Astrocyte of the spinal cord (primary cell): ENCODE results near the gene ATP6V0A4.
"Not testable (repeated sequence)": the region's sequence is repeated elsewhere in the genome, so short reads cannot be mapped to it uniquely, and the experiment has no call there.

Source experiments
- DNase-seq: peaks from one replicate; pipeline ENCODE4 v3.0.0; 2011; ENCODE audit warnings: low read depth, low spot score
- H3K4me3 ChIP-seq: 2 replicates; pipeline ENCODE4 v1.5.1; 2011; ENCODE audit warnings: low read depth, mild to moderate bottlenecking, low read length, moderate library complexity
- in situ Hi-C: cut with HindIII; loops from 2 replicates; pipeline ENCODE4 v1.10.0; 2017; ENCODE audit warnings: low sequenced_read_pairs
- TF ChIP-seq, protein P1 (sequence below): IDR thresholded peaks from 2 replicates; pipeline ENCODE4 v1.5.1; 2012; ENCODE audit warnings: low read depth, mild to moderate bottlenecking, low read length, inconsistent platforms

ATP6V0A4 gene

GRCh38 chr7:138798836-138799235, 840 bp upstream of the ATP6V0A4 start:
- in situ Hi-C loops: no loop called here
- TF ChIP-seq, protein P1, sequence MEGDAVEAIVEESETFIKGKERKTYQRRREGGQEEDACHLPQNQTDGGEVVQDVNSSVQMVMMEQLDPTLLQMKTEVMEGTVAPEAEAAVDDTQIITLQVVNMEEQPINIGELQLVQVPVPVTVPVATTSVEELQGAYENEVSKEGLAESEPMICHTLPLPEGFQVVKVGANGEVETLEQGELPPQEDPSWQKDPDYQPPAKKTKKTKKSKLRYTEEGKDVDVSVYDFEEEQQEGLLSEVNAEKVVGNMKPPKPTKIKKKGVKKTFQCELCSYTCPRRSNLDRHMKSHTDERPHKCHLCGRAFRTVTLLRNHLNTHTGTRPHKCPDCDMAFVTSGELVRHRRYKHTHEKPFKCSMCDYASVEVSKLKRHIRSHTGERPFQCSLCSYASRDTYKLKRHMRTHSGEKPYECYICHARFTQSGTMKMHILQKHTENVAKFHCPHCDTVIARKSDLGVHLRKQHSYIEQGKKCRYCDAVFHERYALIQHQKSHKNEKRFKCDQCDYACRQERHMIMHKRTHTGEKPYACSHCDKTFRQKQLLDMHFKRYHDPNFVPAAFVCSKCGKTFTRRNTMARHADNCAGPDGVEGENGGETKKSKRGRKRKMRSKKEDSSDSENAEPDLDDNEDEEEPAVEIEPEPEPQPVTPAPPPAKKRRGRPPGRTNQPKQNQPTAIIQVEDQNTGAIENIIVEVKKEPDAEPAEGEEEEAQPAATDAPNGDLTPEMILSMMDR: no peak
- no peak for DNase-seq
- H3K4me3 ChIP-seq: no peak overlapping the region

- H3K4me3 ChIP-seq, in situ Hi-C loops, DNase-seq: not testable (repeated sequence)
Observed at GRCh38 chr7:138797046-138797445, 950 bp downstream of the ATP6V0A4 start.

- no peak overlapping the region for H3K4me3 ChIP-seq
- no peak for DNase-seq
- in situ Hi-C loops: no loop called here
- TF ChIP-seq, protein P1: no peak
Observed at GRCh38 chr7:138796038-138796615, 1.9 kb downstream of the ATP6V0A4 start.

GRCh38 chr7:138785587-138786437, 12.2 kb downstream of the ATP6V0A4 start:
- TF ChIP-seq, protein P1: no peak
- no peak for DNase-seq
- no peak overlapping the region for H3K4me3 ChIP-seq
- in situ Hi-C loops: no loop called here

- in situ Hi-C loops: no loop called here
- no peak for DNase-seq
- no peak overlapping the region for H3K4me3 ChIP-seq
- TF ChIP-seq, protein P1: no peak
Observed at GRCh38 chr7:138784692-138785091, 13.3 kb downstream of the ATP6V0A4 start.

DNA sequence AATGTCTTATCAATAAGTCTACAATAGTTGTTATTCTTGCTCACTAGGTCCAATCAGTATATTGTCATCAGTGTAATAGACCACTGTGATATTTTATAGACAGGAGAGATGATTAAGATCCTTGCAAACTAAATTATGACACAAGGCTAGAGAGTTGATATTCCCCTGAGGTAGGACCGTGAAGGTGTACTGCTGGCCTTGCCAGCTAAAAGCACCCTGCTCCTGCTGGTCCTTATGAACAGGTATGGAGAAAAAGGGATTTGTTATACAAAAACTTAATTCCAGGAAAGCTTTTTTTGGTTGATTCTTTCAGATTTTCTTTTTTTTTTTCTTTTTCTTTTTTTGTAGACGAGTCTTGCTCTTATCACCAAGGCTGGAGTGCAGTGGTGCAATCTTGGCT, 17.0 kb downstream of the ATP6V0A4 start:
- no peak for DNase-seq
- in situ Hi-C loops: no loop called here
- TF ChIP-seq, protein P1: no peak
- no peak overlapping the region for H3K4me3 ChIP-seq

GRCh38 chr7:138776166-138776833, 21.7 kb downstream of the ATP6V0A4 start:
- H3K4me3 ChIP-seq: no peak overlapping the region
- in situ Hi-C loops: no loop called here
- no peak for DNase-seq
- TF ChIP-seq, protein P1: no peak
